Measurements from ENCODE around the gene DLG2. TPM values are rescaled to one million over a fixed set of nuclear protein-coding genes. Genes with fewer than 3 reads are reported as not detected.

DLG2 gene
- total and polyA plus RNA-seq, 2 of the 4 experiments (the other 2 are of a cell fraction), result 0.31 to 0.36 TPM

- H3K9me3 ChIP-seq (ENCODE audit: control insufficient read depth, insufficient read depth, low read length), result no peaks in the 10 kb centered on the region
- in situ Hi-C loops (cut with MboI; ENCODE audit: low sequenced_read_pairs), result loop anchor here (10.0 kb wide), 1 partner anchor 732 kb away; no protein-coding TSS in a partner anchor
- DNase-seq, result no peak
- H2BK5ac ChIP-seq (ENCODE audit: low read depth, low read length, poor library complexity, severe bottlenecking), result no peak overlapping the region
- no peak for ATAC-seq (ENCODE audit: low read depth)
- H3K9me1 ChIP-seq (ENCODE audit: insufficient read depth, low read length), result no peaks in the 10 kb centered on the region
- WGBS, 2 experiments (ENCODE audit: extremely low coverage in 2 of 2, insufficient read length in 1 of 2), result no CpG with 5 or more reads among the region's 2 CpGs
- no peak overlapping the region for H3K4me3 ChIP-seq (ENCODE audit: insufficient read depth, low read depth, low read length)
- H4K20me1 ChIP-seq (ENCODE audit: insufficient read depth, low read length), result no peaks in the 10 kb centered on the region
- H4K8ac ChIP-seq (ENCODE audit: low read depth in 2 of 2, low read length in 2 of 2), result no peak overlapping the region
- no peaks in the 10 kb centered on the region for H3K4me1 ChIP-seq (ENCODE audit: control insufficient read depth, insufficient read depth, low read length)
- H2AK5ac ChIP-seq (ENCODE audit: low read depth, low read length), result no peak overlapping the region
- H3K79me1 ChIP-seq (ENCODE audit: low read depth in 1 of 2, low read length in 2 of 2), result no peaks in the 10 kb centered on the region
- no peak overlapping the region for H3K4me2 ChIP-seq (ENCODE audit: low read depth, low read length)
- H4K91ac ChIP-seq (ENCODE audit: insufficient read depth, low read depth, low read length), result no peak overlapping the region
- no peak overlapping the region for H3K18ac ChIP-seq (ENCODE audit: low read depth, low read length)
- no peak overlapping the region for H3K14ac ChIP-seq (replicated peaks; ENCODE audit: low read depth, low read length)
- no peak overlapping the region for H3K23ac ChIP-seq (ENCODE audit: low read depth, low read length)
- H3K56ac ChIP-seq (ENCODE audit: extremely low read depth, insufficient read depth, low read length), result no peak overlapping the region
- H4K5ac ChIP-seq (ENCODE audit: low read depth, low read length), result no peak overlapping the region
- H3K4ac ChIP-seq (ENCODE audit: low read depth, low read length), result no peak overlapping the region
- no peak overlapping the region for H2BK15ac ChIP-seq (ENCODE audit: low read depth, low read length)
- BruUV-seq (replicated peaks), result no TSS peak
- dilution Hi-C loops (cut with HindIII; ENCODE audit: low sequenced_read_pairs, unreplicated experiment), result no loop called here
- intact Hi-C loops (cut with micrococcal nuclease), result no loop called here
- no peak overlapping the region for H2AK9ac ChIP-seq (replicated peaks; ENCODE audit: low read depth, low read length, poor library complexity)
- H3K27ac ChIP-seq (ENCODE audit: insufficient read depth, low read length), result no peak overlapping the region
- no peak overlapping the region for H2BK120ac ChIP-seq (ENCODE audit: low read depth, low read length)
- TF ChIP-seq CTCF (conservative IDR thresholded peaks at IDR 0.05; ENCODE audit: low read depth, low read length) (no peak), POLR2A (IDR thresholded peaks at IDR 0.05; ENCODE audit: low read depth, low read length) (no peak), BHLHE40 (IDR thresholded peaks at IDR 0.05; ENCODE audit: low read depth, low read length) (no peak), MAFK (IDR thresholded peaks at IDR 0.05; ENCODE audit: low read depth, low read length) (no peak), CEBPB (IDR thresholded peaks at IDR 0.05; ENCODE audit: low read depth, low read length) (no peak), MAZ (IDR thresholded peaks at IDR 0.05; ENCODE audit: borderline replicate concordance, low read depth, low read length) (no peak), FOS (IDR thresholded peaks at IDR 0.05; ENCODE audit: low read depth, low read length) (no peak), USF2 (IDR thresholded peaks at IDR 0.05; ENCODE audit: low read depth, low read length) (no peak), MXI1 (IDR thresholded peaks at IDR 0.05; ENCODE audit: borderline replicate concordance, low read depth, low read length) (no peak), CHD1 (IDR thresholded peaks at IDR 0.05; ENCODE audit: low read depth, low read length) (no peak), RCOR1 (IDR thresholded peaks at IDR 0.05; ENCODE audit: insufficient replicate concordance, low read length) (no peak), RAD21 (IDR thresholded peaks at IDR 0.05; ENCODE audit: low read length) (no peak), RFX5 (IDR thresholded peaks at IDR 0.05; ENCODE audit: low read depth, low read length) (no peak), NFE2L2 (IDR thresholded peaks at IDR 0.05; ENCODE audit: low read depth, low read length) (no peak), SMC3 (IDR thresholded peaks at IDR 0.05; ENCODE audit: low read depth, low read length) (no peak), ELK1 (IDR thresholded peaks at IDR 0.05; ENCODE audit: borderline replicate concordance, low read depth, low read length) (no peak)
- H2AFZ ChIP-seq (replicated peaks; ENCODE audit: low read length, poor library complexity), result no peak overlapping the region
- H2BK20ac ChIP-seq (ENCODE audit: low read depth, low read length), result no peak overlapping the region
- H3K27me3 ChIP-seq (ENCODE audit: control insufficient read depth, insufficient read depth, low read length), result no peaks in the 10 kb centered on the region
- CTCF ChIA-PET, result interaction anchor here (1.1 kb wide), 2 partner anchors 9 to 12 kb away, joined by 3 to 4 read pairs; no protein-coding TSS in a partner anchor
- POLR2A ChIA-PET (ENCODE audit: unreplicated experiment), result no interaction called here
- no peaks in the 10 kb centered on the region for H3K36me3 ChIP-seq (ENCODE audit: control insufficient read depth, insufficient read depth, low read length)
- H3K9ac ChIP-seq (ENCODE audit: low read depth, low read length), result no peak overlapping the region
Observed at GRCh38 chr11:84566671-84567070, 1060.5 kb downstream of the DLG2 start.

Data from IMR-90 (cell line).